Endodermal cell (in vitro differentiated cells): ENCODE measurements around the gene SDS. TPM values are rescaled to one million over a fixed set of nuclear protein-coding genes. Genes with fewer than 3 reads are reported as not detected.

Source experiments
- DNase-seq: peaks from one replicate; pipeline ENCODE4 v3.0.0-alpha.2; 2017
- H3K27ac ChIP-seq: 2 replicates; pipeline ENCODE4 v1.5.1; 2013; ENCODE audit warnings: mild to moderate bottlenecking, low read depth, low read length, moderate library complexity
- H3K27me3 ChIP-seq: 2 replicates; pipeline ENCODE4 v1.6.1; 2013; ENCODE audit warnings: mild to moderate bottlenecking, low read length, moderate library complexity; ENCODE audit not compliant: insufficient read depth, control insufficient read depth, poor library complexity, severe bottlenecking
- H3K36me3 ChIP-seq: 2 replicates; pipeline ENCODE4 v1.7.0; 2013; ENCODE audit warnings: mild to moderate bottlenecking, low read length, moderate library complexity; ENCODE audit not compliant: control insufficient read depth, insufficient read depth
- H3K4me1 ChIP-seq: one replicate; pipeline ENCODE4 v1.7.0; 2013; ENCODE audit warnings: low read length; ENCODE audit not compliant: control insufficient read depth, insufficient read depth
- H3K4me3 ChIP-seq: 2 replicates; pipeline ENCODE4 v1.5.1; 2013; ENCODE audit warnings: mild to moderate bottlenecking, low read length, moderate library complexity
- H3K9ac ChIP-seq: 2 replicates; pipeline ENCODE4 v1.6.1; 2013; ENCODE audit warnings: mild to moderate bottlenecking, low read length, moderate library complexity; ENCODE audit not compliant: poor library complexity, severe bottlenecking; ENCODE audit errors: extremely low read depth
- H3K9me3 ChIP-seq: 2 replicates; pipeline ENCODE4 v1.6.1; 2013; ENCODE audit warnings: mild to moderate bottlenecking, low read length, moderate library complexity; ENCODE audit not compliant: control insufficient read depth
- H3K27ac Mint-ChIP-seq: 2 replicates; pipeline ENCODE4 v1.8.0; 2020; ENCODE audit warnings: mixed read lengths
- H3K27me3 Mint-ChIP-seq: 2 replicates; pipeline ENCODE4 v1.8.0; 2021; ENCODE audit warnings: mild to moderate bottlenecking, mixed read lengths; ENCODE audit not compliant: insufficient read depth
- H3K36me3 Mint-ChIP-seq: 2 replicates; pipeline ENCODE4 v1.8.0; 2020; ENCODE audit warnings: low read depth, mixed read lengths
- H3K4me1 Mint-ChIP-seq: 2 replicates; pipeline ENCODE4 v1.8.0; 2020; ENCODE audit warnings: mixed read lengths
- H3K4me3 Mint-ChIP-seq: 2 replicates; pipeline ENCODE4 v1.8.0; 2020; ENCODE audit warnings: mild to moderate bottlenecking, moderate library complexity, mixed read lengths
- H3K9me3 Mint-ChIP-seq: 2 replicates; pipeline ENCODE4 v1.8.0; 2020; ENCODE audit warnings: mild to moderate bottlenecking, mixed read lengths
- CTCF ChIP-seq: fragments of 200-600 bp; sonication (generic); conservative IDR thresholded peaks from 2 replicates; pipeline ENCODE4 v1.5.0; 2021; ENCODE audit warnings: antibody characterized with exemption, mild to moderate bottlenecking
- WGBS, 2 experiments: methylation state at CpG; one replicate each; pipeline versions ENCODE4 v1.1.5 to v1.1.7; 2013; ENCODE audit warnings: missing lambda C conversion rate in 2 of 2, mixed read lengths in 1 of 2; ENCODE audit not compliant: insufficient coverage in 1 of 2, insufficient read length in 1 of 2; 5-methylcytosine and 5-hydroxymethylcytosine counted together
- total RNA-seq, 2 donors: library from RNA; stranded (reverse); fragmentation: NEBNext Ultra II Directional in 1 of 2; extraction: Animal tissue kit (Norgen Biotek cat#: 25700) in 1 of 2; gene quantifications; 2 replicates in 1 of 2; 3 replicates in 1 of 2; pipeline ENCODE4 v1.2.1, GENCODE V29; 2021

SDS gene
- total RNA-seq, 2 donors from 2014 or later: not detected

DNA sequence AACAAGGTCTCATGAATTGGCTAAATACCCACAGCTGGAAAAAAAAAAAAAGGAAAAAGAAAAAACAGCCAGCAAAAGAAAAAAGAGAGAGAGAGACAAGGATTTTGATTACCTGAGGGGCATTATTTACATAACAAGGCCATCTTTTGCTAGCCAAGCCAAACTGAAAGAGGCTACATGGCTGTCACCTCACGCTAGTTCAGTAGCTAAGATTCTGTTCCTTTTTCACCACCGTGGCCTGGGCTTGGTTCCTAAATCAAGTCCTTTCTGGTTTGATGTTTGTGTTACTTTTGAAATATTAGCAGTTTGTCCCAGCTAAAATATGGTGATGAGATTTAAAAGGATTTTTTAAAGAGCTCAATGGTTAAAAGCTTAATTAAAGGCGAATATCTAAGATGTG, 2.0 kb upstream of the SDS start:
- no peak overlapping the region for H3K27ac Mint-ChIP-seq
- Histone ChIP-seq H3K9me3 (no peaks in the 10 kb centered on the region), H3K27ac (no peak overlapping the region), H3K9ac (no peak overlapping the region), H3K27me3 (no peaks in the 10 kb centered on the region), H3K36me3 (no peaks in the 10 kb centered on the region), H3K4me3 (no peak overlapping the region), H3K4me1 (no peaks in the 10 kb centered on the region)
- no peaks in the 10 kb centered on the region for H3K27me3 Mint-ChIP-seq
- TF ChIP-seq CTCF: no peak
- H3K4me1 Mint-ChIP-seq: peaks cover 7% of the 10 kb centered on the region
- no peaks in the 10 kb centered on the region for H3K36me3 Mint-ChIP-seq
- H3K4me3 Mint-ChIP-seq: no peak overlapping the region
- 57 to 91% methylated on average over 1 to 3 of the region's 3 CpGs for WGBS, 2 experiments
- peak; percentile 40 for DNase-seq
- H3K9me3 Mint-ChIP-seq: no peaks in the 10 kb centered on the region

- TF ChIP-seq CTCF: no peak
- Mint-ChIP-seq H3K4me1 (peaks cover 7% of the 10 kb centered on the region), H3K27me3 (no peaks in the 10 kb centered on the region), H3K27ac (no peak overlapping the region), H3K9me3 (no peaks in the 10 kb centered on the region), H3K4me3 (no peak overlapping the region), H3K36me3 (no peaks in the 10 kb centered on the region)
- peak; percentile 53 for DNase-seq
- Histone ChIP-seq H3K27me3 (no peaks in the 10 kb centered on the region), H3K27ac (no peak overlapping the region), H3K9ac (no peak overlapping the region), H3K9me3 (no peaks in the 10 kb centered on the region), H3K4me3 (no peak overlapping the region), H3K4me1 (no peaks in the 10 kb centered on the region), H3K36me3 (no peaks in the 10 kb centered on the region)
- 91 to 93% methylated on average over 9 to 23 of the region's 23 CpGs for WGBS, 2 experiments
These were observed 964 bp downstream of the SDS start for GRCh38 chr12:113402586-113403260.

GRCh38 chr12:113401066-113402000, 2.4 kb downstream of the SDS start:
- Mint-ChIP-seq H3K4me1 (peaks cover 7% of the 10 kb centered on the region), H3K4me3 (no peak overlapping the region), H3K36me3 (no peaks in the 10 kb centered on the region), H3K9me3 (no peaks in the 10 kb centered on the region), H3K27ac (no peak overlapping the region), H3K27me3 (no peaks in the 10 kb centered on the region)
- Histone ChIP-seq H3K36me3 (no peaks in the 10 kb centered on the region), H3K4me1 (no peaks in the 10 kb centered on the region), H3K9ac (no peak overlapping the region), H3K27ac (no peak overlapping the region), H3K4me3 (no peak overlapping the region), H3K27me3 (no peaks in the 10 kb centered on the region), H3K9me3 (no peaks in the 10 kb centered on the region)
- WGBS, 2 experiments: 91% methylated on average over 8 to 12 of the region's 13 CpGs
- no peak for TF ChIP-seq CTCF
- no peak for DNase-seq
